H1 (cell line): ENCODE measurements around the gene NUSAP1.

Experiments
- BCL11A ChIP-seq, 2 experiments: IDR thresholded peaks; one replicate each; pipeline ENCODE4 v1.6.1; 2011; ENCODE audit warnings: low read depth in 2 of 2, low read length in 2 of 2, mild to moderate bottlenecking in 2 of 2
- PHF8 ChIP-seq: fragments of 200-600 bp; sonication (generic); conservative IDR thresholded peaks from 2 replicates; pipeline ENCODE4 v1.7.1; 2012; ENCODE audit warnings: low read depth, mild to moderate bottlenecking, inconsistent platforms, low read length, moderate library complexity
- POLR2AphosphoS5 ChIP-seq: IDR thresholded peaks from 2 replicates; pipeline ENCODE4 v1.6.1; 2011; ENCODE audit warnings: low read depth, low read length
- POU5F1 ChIP-seq: IDR thresholded peaks from 2 replicates; pipeline ENCODE4 v1.6.1; 2011; ENCODE audit warnings: low read depth, mild to moderate bottlenecking, low read length, moderate library complexity
- RAD21 ChIP-seq, 2 experiments: IDR thresholded peaks in 1 of 2; conservative IDR thresholded peaks in 1 of 2; 2 replicates each; pipeline ENCODE4 v1.6.1; 2011; ENCODE audit warnings: low read depth in 2 of 2, low read length in 2 of 2, improper control_type of control experiment in 1 of 2, inconsistent platforms in 1 of 2, mild to moderate bottlenecking in 1 of 2, moderate library complexity in 1 of 2
- RBBP5 ChIP-seq: IDR thresholded peaks from 2 replicates; pipeline ENCODE4 v1.7.1; 2012; ENCODE audit warnings: low read depth, mild to moderate bottlenecking, inconsistent platforms, low read length, moderate library complexity, borderline replicate concordance
- TBP ChIP-seq: IDR thresholded peaks from 2 replicates; pipeline ENCODE4 v1.6.1; 2011; ENCODE audit warnings: low read depth, low read length, improper control_type of control experiment
- YY1 ChIP-seq: IDR thresholded peaks from 2 replicates; pipeline ENCODE4 v1.6.1; 2011; ENCODE audit warnings: low read depth, mild to moderate bottlenecking, low read length
- TF ChIP-seq, protein P1 (sequence below): IDR thresholded peaks from 2 replicates; pipeline ENCODE4 v1.6.1; 2012; ENCODE audit warnings: inconsistent platforms
- TF ChIP-seq, protein P2 (sequence below), 3 experiments: IDR thresholded peaks; 1 replicate in 2 of 3; 2 replicates in 1 of 3; pipeline versions ENCODE4 v1.5.1 to v1.6.1; 2011; ENCODE audit warnings: low read length in 3 of 3, mild to moderate bottlenecking in 3 of 3, inconsistent platforms in 2 of 3, low read depth in 1 of 3, moderate library complexity in 1 of 3; ENCODE audit not compliant: insufficient read depth in 1 of 3; ENCODE audit errors: control extremely low read depth in 1 of 3
- TF ChIP-seq, protein P3 (sequence below): IDR thresholded peaks from 2 replicates; pipeline ENCODE4 v1.6.1; 2011; ENCODE audit warnings: low read depth, mild to moderate bottlenecking, low read length; ENCODE audit not compliant: insufficient read depth
- TF ChIP-seq, protein P4 (sequence below): IDR thresholded peaks from 2 replicates; pipeline ENCODE4 v1.6.1; 2011; ENCODE audit warnings: low read length, improper control_type of control experiment

DNA sequence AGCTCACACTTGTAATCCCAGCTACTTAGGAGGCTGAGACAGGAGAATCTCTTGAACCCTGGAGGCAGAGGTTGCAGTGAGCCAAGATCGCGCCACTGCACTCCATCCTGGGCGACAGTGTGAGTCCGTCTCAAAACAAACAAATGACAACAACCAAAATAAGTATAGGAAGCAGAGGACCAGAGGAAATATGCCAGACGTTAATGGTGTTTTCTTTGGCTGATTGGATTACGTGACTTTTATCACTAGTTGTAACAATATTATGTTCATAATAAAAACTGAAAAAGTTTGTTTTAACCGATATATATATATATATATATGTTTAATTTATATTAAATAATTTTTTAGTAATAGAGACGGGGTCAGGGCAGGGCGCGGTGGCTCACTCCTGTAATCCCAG, 21.7 kb downstream of the NUSAP1 start:
- TF ChIP-seq, protein P1, sequence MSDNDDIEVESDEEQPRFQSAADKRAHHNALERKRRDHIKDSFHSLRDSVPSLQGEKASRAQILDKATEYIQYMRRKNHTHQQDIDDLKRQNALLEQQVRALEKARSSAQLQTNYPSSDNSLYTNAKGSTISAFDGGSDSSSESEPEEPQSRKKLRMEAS = no peak
- TF ChIP-seq YY1 (no peak), RAD21 (IDR thresholded peaks at IDR 0.05 in 1 of 2, conservative IDR thresholded peaks at IDR 0.05 in 1 of 2; ENCODE audit: low read depth in 2 of 2, low read length in 2 of 2) (no peak), TBP (no peak), BCL11A (IDR thresholded peaks at IDR 0.05; ENCODE audit: low read depth in 2 of 2, low read length in 2 of 2) (no peak), PHF8 (no peak), POLR2AphosphoS5 (no peak), RBBP5 (no peak), POU5F1 (no peak)
- TF ChIP-seq, protein P2, sequence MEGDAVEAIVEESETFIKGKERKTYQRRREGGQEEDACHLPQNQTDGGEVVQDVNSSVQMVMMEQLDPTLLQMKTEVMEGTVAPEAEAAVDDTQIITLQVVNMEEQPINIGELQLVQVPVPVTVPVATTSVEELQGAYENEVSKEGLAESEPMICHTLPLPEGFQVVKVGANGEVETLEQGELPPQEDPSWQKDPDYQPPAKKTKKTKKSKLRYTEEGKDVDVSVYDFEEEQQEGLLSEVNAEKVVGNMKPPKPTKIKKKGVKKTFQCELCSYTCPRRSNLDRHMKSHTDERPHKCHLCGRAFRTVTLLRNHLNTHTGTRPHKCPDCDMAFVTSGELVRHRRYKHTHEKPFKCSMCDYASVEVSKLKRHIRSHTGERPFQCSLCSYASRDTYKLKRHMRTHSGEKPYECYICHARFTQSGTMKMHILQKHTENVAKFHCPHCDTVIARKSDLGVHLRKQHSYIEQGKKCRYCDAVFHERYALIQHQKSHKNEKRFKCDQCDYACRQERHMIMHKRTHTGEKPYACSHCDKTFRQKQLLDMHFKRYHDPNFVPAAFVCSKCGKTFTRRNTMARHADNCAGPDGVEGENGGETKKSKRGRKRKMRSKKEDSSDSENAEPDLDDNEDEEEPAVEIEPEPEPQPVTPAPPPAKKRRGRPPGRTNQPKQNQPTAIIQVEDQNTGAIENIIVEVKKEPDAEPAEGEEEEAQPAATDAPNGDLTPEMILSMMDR (IDR thresholded peaks at IDR 0.05; ENCODE audit: control extremely low read depth in 1 of 3, insufficient read depth in 1 of 3, low read depth in 1 of 3, low read length in 3 of 3) = no peak
- TF ChIP-seq, protein P3, sequence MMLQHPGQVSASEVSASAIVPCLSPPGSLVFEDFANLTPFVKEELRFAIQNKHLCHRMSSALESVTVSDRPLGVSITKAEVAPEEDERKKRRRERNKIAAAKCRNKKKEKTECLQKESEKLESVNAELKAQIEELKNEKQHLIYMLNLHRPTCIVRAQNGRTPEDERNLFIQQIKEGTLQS = no peak
- TF ChIP-seq, protein P4, sequence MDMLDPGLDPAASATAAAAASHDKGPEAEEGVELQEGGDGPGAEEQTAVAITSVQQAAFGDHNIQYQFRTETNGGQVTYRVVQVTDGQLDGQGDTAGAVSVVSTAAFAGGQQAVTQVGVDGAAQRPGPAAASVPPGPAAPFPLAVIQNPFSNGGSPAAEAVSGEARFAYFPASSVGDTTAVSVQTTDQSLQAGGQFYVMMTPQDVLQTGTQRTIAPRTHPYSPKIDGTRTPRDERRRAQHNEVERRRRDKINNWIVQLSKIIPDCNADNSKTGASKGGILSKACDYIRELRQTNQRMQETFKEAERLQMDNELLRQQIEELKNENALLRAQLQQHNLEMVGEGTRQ = no peak
